IPS DF 4.7 (cell line): ENCODE results near the gene KIR2DL4.
"Not testable (repeated sequence)": the region's sequence is repeated elsewhere in the genome, so short reads cannot be mapped to it uniquely, and the experiment has no call there.

Experiments used
- DNase-seq: peaks from one replicate; pipeline ENCODE4 v3.0.0-alpha.2; 2013; ENCODE audit warnings: low spot score; ENCODE audit errors: extremely low read depth

The KIR2DL4 gene

DNA sequence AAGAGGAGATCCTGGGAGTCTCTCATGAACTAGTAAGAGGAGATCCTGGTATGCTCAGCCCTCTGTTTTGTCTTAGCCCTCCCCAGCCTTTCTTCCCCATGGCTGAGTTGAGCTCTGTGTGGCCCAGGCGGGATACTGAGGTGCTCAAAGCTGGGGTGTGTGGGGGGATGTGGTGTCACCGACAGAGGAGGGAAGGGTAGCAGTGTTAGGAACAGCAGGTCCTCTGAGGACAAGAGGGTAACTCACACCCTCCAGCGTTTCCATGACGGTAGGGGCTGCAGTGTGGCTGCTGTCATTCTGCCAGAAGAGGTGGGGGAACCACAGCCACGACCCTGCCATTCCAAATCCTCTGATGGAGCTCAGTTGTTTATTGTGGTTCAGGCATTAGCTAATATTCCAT lies 691 bp downstream of the KIR2DL4 start:
- DNase-seq = no peak

DNA sequence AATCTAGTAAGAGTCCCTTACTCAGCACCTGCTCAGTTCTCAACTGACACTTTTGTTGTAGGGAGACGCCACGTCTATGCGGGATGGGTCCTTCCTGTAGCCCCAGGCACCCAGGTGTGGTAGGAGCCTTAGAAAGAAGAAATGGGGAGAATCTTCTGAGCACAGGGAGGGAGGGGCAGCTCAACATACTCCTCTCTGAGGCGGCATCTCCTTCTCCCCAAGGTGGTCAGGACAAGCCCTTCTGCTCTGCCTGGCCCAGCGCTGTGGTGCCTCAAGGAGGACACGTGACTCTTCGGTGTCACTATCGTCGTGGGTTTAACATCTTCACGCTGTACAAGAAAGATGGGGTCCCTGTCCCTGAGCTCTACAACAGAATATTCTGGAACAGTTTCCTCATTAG lies 1.2 kb downstream of the KIR2DL4 start:
- DNase-seq = no peak

DNA sequence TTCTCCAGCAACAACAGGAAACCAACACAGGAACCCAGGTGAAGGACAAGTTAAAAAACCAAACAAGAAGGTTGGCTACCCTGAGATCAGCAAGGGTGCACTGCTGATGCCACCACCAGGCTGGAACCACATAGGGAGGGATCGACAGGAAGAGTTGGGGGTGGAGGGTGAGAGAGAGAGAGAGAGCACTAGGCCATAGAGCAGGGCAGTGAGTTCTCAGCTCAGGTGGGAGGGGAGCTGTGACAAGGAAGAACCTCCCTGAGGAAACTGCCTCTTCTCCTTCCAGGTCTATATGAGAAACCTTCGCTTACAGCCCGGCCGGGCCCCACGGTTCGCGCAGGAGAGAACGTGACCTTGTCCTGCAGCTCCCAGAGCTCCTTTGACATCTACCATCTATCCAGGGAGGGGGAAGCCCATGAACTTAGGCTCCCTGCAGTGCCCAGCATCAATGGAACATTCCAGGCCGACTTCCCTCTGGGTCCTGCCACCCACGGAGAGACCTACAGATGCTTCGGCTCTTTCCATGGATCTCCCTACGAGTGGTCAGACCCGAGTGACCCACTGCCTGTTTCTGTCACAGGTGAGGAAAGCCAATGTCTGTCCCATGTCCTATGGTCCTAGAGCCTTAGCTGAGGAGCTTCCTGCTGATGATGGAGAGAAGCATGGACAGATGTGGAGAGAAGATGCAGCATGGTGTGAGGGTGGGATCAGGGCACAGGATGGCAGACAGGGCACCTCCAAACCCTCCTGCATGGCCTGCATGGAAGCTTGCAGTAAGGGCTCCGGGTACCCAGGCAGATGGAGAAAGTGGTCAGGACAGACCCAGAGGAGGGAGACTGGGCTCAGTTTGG lies 2.5 kb downstream of the KIR2DL4 start:
- DNase-seq = no peak

DNA sequence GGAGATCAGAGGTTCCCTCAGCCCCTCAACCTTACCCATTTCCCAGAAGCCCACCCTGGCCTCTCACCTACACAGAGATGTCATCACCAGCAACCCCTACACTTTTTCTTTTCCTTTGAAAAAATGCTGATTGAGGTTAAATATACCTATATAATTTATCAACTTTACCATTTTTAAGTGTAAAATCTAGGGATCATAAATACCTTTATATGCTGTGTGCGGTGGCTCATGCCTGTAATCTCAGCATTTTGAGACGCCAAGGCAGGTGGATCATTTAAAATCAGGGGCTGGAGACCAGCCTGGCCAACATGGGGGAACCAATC lies 3.1 kb downstream of the KIR2DL4 start:
- DNase-seq = no peak

DNA sequence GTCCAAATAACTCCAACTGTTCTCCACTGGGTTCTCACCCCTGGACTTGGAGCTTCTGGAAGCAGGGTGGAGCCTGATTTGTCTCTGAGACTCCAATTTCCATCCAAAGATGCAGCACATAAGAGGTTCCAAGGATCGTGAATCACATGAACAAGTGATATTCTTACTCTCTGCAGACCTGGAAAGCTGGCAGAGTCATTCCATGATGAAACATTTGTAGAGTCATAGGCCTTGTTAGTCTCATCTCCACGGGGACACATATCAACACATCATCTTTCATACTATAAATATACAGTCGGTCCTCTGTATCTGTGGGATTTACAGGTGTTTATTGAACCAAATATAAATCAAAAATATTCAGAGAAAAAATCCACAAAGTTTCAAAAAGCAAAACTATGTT lies 11.2 kb downstream of the KIR2DL4 start:
- DNase-seq = not testable (repeated sequence)

DNA sequence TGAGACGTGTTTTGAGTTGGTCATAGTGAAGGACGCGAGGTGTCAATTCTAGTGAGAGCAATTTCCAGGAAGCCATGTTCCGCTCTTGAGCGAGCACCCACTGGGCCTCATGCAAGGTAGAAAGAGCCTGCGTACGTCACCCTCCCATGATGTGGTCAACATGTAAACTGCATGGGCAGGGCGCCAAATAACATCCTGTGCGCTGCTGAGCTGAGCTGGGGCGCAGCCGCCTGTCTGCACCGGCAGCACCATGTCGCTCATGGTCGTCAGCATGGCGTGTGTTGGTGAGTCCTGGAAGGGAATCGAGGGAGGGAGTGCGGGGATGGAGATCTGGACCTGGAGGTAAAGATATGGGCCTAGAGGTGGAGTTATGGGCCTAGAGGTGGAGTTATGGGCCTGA lies 12.8 kb downstream of the KIR2DL4 start, which contains the start of gene KIR3DL1:
TSS of gene KIR3DL1 (plus strand) at position 218 of the 400 bp plus-strand sequence.
- DNase-seq = not testable (repeated sequence)

DNA sequence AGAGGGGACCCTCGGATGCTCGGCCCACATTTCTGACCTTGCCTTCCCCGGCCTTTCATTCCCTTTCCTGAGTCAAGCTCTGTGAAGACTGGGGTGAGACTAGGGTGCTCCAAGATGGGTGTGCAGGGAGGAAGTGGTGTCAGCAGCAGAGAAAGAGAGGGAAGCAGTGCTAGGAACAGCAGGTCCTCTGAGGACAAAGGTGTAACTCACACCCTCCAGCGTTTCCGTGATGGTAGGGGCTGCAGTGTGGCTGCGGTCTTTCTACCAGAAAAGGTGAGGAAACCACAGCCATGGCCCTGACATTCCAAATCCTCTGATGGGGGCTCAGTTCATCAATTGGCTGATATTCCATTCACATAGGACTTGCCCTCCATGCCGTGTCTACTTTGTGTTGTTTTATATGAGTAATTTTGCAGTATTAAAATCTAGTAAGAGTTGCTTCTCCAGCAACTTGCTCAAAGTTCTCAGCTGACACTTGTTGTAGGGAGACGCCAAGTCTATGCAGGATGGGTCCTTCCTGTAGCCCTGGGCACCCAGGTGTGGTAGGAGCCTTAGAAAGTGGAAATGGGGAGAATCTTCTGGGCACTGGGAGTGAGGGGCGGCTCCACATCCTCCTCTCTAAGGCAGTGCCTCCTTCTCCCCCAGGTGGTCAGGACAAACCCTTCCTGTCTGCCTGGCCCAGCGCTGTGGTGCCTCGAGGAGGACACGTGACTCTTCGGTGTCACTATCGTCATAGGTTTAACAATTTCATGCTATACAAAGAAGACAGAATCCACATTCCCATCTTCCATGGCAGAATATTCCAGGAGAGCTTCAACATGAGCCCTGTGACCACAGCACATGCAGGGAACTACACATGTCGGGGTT lies 14.5 kb downstream of the KIR2DL4 start:
- DNase-seq = no peak

DNA sequence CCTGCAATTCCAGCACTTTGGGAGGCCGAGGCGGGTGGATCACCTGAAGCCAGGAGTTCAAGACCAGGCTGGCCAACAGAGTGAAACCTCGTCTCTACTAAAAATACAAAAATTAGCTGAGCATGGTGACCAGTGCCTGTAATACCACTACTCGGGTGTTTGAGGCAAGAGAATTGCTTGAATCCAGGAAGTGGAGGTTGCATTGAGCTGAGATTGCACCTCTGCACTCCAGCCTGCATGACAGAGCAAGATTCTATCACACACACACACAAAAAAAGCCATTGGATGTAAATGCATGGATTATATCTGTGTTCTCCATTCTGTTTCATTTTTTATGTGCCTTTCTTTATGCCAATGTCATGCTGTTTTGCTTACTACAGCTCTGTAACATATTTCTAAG lies 21.0 kb downstream of the KIR2DL4 start:
- DNase-seq = not testable (repeated sequence)

DNA sequence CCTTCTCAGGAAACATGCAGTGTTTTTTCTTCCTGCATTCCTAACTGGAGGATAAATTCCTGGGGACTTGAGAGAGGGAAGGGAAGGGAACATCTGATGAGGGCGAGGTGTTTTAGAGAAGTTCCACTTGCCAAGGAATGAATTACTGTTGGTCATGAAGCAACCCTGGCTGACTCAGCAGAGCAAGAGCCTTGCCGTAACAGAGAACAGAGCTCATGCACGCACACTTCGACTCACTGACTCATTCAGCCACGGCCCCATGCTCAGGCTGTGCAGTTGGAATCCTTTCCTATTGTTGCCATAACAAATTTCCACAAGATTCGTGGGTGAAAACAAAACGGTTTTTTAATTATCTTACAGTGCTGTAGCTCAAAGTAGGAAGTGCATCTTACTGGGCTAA lies 21.9 kb downstream of the KIR2DL4 start:
- DNase-seq = not testable (repeated sequence)

DNA sequence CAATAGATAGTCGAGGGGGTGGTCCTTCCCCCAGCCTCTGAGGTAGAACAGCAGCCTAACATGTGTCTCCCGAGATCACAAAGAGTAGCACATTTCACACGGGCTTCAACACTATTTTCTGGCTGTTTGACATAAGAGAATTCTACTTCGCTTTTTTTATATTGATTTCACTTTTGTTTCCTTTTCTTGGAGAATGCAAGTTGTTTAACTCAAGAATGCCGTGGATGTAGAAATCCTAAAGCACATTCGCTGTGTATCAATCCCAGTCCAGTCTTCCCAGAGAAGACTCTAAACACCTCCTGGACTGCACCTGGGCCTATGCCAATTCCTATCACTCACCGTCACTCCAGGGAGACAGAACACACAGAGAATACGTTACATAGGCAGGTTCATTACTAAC lies 24.7 kb downstream of the KIR2DL4 start:
- not testable (repeated sequence) for DNase-seq

DNA sequence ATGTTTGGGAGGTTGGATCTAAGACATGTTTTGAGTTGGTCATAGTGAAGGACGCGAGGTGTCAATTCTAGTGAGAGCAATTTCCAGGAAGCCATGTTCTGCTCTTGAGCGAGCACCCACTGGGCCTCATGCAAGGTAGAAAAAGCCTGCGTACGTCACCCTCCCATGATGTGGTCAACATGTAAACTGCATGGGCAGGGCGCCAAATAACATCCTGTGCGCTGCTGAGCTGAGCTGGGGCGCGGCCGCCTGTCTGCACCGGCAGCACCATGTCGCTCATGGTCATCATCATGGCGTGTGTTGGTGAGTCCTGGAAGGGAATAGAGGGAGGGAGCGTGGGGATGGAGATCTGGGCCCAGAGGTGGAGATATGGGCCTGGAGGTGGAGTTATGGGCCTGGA lies 29.1 kb downstream of the KIR2DL4 start, which contains the start of gene KIR2DS4:
TSS of gene KIR2DS4 (plus strand) at position 181 of the 400 bp plus-strand sequence.
- not testable (repeated sequence) for DNase-seq

DNA sequence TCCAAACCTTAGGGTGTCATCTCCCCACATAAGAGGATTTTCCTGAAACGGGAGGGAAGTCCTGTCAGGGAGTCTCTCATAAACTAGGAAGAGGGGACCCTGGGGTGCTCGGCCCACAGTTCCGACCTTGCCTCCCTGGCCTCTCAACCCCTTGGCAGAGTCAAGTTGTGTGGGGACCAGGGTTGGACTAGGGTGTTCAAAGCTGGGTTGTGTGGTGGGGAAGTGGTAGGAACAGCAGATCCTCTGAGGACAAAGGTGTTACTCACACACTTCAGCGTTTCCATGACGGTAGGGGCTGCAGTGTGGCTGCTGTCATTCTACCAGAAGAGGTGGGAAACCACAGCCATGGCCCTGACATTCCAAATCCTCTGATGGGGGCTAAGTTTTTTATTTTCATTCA lies 31.7 kb downstream of the KIR2DL4 start:
- DNase-seq = not testable (repeated sequence)

DNA sequence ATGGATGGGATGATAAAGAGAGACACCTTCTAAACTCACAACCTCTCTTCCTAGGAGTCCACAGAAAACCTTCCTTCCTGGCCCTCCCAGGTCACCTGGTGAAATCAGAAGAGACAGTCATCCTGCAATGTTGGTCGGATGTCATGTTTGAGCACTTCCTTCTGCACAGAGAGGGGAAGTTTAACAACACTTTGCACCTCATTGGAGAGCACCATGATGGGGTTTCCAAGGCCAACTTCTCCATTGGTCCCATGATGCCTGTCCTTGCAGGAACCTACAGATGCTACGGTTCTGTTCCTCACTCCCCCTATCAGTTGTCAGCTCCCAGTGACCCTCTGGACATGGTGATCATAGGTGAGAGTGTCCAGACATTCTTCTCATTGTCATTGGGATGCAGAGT lies 34.1 kb downstream of the KIR2DL4 start:
- not testable (repeated sequence) for DNase-seq

DNA sequence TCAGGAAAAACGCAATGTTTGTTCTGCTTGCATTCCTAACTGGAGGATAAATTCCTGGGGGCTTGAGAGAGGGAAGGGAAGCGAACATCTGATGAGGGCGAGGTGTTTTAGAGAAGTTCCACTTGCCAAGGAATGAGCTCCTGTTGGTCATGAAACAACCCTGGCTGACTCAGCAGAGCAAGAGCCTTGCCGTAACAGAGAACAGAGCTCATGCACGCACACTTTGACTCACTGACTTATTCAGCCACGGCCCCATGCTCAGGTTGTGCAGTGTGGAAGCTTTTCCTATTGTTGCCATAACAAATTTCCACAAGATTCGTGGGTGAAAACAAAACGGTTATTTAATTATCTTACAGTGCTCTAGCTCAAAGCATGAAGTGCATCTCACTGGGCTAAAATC lies 39.8 kb downstream of the KIR2DL4 start:
- not testable (repeated sequence) for DNase-seq

DNA sequence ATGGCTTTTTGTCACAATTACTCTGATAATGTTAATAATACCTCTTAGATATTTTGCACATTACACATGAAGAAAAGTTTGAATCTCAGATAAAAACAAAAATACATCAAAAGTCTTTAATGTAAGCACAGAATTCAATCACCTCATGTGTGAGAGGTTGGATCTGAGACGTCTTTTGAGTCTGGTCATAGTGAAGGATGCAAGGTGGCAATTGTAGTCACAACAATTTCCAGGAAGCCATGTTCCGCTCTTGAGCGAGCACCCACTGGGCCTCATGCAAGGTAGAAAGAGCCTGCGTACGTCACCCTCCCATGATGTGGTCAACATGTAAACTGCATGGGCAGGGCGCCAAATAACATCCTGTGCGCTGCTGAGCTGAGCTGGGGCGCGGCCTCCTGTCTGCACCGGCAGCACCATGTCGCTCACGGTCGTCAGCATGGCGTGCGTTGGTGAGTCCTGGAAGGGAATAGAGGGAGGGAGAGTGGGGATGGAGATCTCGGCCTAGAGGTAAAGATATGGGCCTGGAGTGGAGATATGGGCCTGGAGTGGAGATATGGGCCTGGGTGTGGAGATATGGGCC lies 46.7 kb downstream of the KIR2DL4 start, which contains the start of gene KIR3DL2:
TSS of gene KIR3DL2 (plus strand) at position 383 of the 580 bp plus-strand sequence. CDS start at position 416, 33 bp downstream.
- not testable (repeated sequence) for DNase-seq

DNA sequence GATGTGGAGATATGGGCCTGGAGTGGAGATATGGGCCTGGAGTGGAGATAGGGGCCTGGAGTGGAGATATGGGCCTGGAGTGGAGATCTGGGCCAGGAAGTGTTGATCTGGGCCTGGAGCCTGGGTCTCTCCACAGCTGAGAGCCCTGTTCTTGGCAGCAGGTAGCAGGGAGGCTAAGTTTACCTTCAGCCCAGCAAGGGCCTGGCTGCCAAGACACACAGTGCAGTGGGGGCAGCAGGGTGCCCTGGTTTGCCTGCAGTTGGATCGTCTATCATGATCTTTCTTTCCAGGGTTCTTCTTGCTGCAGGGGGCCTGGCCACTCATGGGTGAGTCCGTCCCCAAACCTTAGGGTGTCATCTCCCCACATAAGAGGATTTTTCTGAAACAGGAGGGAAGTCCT lies 47.5 kb downstream of the KIR2DL4 start:
- no peak for DNase-seq

DNA sequence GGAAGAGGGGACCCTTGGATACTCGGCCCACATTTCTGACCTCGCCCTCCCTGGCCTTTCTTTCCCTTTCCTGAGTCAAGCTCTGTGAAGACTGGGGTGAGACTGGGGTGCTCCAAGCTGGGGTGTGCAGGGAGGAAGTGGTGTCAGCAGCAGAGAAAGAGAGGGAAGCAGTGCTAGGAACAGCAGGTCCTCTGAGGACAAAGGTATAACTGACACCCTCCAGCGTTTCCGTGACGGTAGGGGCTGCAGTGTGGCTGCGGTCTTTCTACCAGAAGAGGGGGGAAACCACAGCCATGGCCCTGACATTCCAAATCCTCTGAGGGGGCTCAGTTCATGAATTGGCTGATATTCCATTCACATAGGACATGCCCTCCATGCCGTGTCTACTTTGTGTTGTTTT lies 47.9 kb downstream of the KIR2DL4 start:
- no peak for DNase-seq

DNA sequence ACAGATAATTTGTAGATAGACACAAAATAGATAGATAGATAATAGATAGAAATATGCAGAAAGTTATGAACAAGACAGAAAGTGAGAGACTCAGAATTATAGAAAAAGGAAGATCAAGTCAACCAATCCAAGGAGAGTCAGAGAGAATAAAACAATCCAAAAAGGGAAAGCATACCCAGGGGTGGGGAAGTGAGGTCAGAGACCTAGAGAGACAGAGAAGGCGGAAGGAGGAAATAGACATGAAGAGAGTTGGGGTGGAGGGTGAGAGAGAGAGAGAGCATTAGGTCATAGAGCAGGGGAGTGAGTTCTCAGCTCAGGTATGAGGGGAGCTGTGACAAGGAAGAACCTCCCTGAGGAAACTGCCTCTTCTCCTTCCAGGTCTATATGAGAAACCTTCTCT lies 51.8 kb downstream of the KIR2DL4 start:
- DNase-seq = not testable (repeated sequence)

DNA sequence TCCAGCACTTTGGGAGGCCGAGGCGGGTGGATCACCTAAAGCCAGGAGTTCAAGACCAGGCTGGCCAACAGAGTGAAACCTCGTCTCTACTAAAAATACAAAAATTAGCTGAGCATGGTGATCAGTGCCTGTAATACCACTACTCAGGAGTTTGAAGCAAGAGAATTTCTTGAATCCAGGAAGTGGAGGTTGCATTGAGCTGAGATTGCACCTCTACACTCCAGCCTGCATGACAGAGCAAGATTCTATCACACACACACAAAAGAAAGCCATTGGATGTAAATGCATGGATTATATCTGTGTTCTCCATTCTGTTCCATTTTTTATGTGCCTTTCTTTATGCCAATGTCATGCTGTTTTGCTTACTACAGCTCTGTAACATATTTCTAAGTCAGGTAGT lies 55.1 kb downstream of the KIR2DL4 start:
- DNase-seq = not testable (repeated sequence)

DNA sequence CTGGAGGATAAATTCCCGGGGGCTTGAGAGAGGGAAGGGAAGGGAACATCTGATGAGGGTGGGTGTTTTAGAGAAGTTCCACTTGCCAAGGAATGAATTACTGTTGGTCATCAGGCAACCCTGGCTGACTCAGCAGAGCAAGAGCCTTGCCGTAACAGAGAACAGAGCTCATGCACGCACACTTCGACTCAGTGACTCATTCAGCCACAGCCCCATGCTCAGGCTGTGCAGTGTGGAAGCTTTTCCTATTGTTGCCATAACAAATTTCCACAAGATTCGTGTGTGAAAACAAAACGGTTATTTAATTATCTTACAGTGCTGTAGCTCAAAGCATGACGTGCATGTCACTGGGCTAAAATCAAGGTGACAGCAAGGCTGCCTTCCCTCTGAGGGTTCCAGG lies 56.0 kb downstream of the KIR2DL4 start:
- DNase-seq = not testable (repeated sequence)

DNA sequence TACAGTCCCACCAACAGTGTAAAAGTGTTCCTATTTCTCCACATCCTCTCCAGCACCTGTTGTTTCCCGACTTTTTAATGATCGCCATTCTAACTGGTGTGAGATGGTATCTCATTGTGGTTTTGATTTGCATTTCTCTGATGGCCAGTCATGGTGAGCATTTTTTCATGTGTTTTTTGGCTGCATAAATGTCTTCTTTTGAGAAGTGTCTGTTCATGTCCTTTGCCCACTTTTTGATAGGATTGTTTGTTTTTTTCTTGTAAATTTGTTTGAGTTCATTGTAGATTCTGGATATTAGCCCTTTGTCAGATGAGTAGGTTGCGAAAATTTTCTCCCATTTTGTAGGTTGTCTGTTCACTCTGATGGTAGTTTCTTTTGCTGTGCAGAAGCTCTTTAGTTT lies 60.0 kb downstream of the KIR2DL4 start:
- DNase-seq = not testable (repeated sequence)
